Esophagus (tissue), 2 donors: ENCODE measurements around the gene TMTC2. TPM values are rescaled to one million over a fixed set of nuclear protein-coding genes. Genes with fewer than 3 reads are reported as not detected.

Source experiments
- H3K27ac ChIP-seq, 2 donors: one replicate each; pipeline ENCODE4 v1.5.1; 2013; ENCODE audit warnings: low read depth in 2 of 2, mild to moderate bottlenecking in 2 of 2, inconsistent platforms in 1 of 2, low read length in 1 of 2, moderate library complexity in 1 of 2
- H3K27me3 ChIP-seq, 2 donors: one replicate each; pipeline ENCODE4 v1.6.1; 2013; ENCODE audit warnings: low read length in 2 of 2, control low read depth in 1 of 2, mild to moderate bottlenecking in 1 of 2; ENCODE audit not compliant: insufficient read depth in 2 of 2, control insufficient read depth in 1 of 2
- H3K36me3 ChIP-seq, 2 donors: one replicate each; pipeline ENCODE4 v1.6.1; 2013; ENCODE audit warnings: low read length in 1 of 2; ENCODE audit not compliant: control insufficient read depth in 2 of 2, insufficient read depth in 2 of 2
- H3K4me1 ChIP-seq, 2 donors: one replicate each; pipeline ENCODE4 v1.6.1; 2013; ENCODE audit warnings: low read length in 1 of 2; ENCODE audit not compliant: control insufficient read depth in 2 of 2, insufficient read depth in 2 of 2
- H3K4me3 ChIP-seq, 2 donors: one replicate each; pipeline ENCODE4 v1.5.1; 2013; ENCODE audit warnings: low read length in 2 of 2, mild to moderate bottlenecking in 2 of 2, low read depth in 1 of 2, moderate library complexity in 1 of 2
- H3K9me3 ChIP-seq, 2 donors: one replicate each; pipeline ENCODE4 v1.6.1; 2013; ENCODE audit warnings: mild to moderate bottlenecking in 2 of 2, low read depth in 1 of 2, low read length in 1 of 2, moderate library complexity in 1 of 2; ENCODE audit not compliant: control insufficient read depth in 2 of 2, insufficient read depth in 1 of 2
- WGBS, 2 donors: extraction: QIAGEN DNeasy Blood & Tissue Kit; methylation state at CpG; one replicate each; pipeline ENCODE4 v1.1.7; 2013; 5-methylcytosine and 5-hydroxymethylcytosine counted together
- polyA plus RNA-seq, 2 donors: library from polyadenylated mRNA; stranded (reverse); fragments of 200-250 nt; gene quantifications; one replicate each; pipeline ENCODE4 v1.2.3, GENCODE V29; 2013
- donor health status: healthy with polysubstance abuse.
- donor health status: Bipolar disorder and iron deficiency.

Gene TMTC2
- polyA plus RNA-seq, 2 donors: 7.4 to 10.5 TPM

- H3K27me3 ChIP-seq: no peaks in the 10 kb centered on the region
- H3K36me3 ChIP-seq: no peaks in the 10 kb centered on the region
- no peaks in the 10 kb centered on the region for H3K9me3 ChIP-seq
- peaks cover 0 to 3% of the 10 kb centered on the region in 2 donors for H3K4me1 ChIP-seq
- H3K4me3 ChIP-seq: no peak overlapping the region
- H3K27ac ChIP-seq: no peak overlapping the region
- 83 to 86% methylated on average over 1 of the region's 1 CpG for WGBS, 2 donors
Measured at GRCh38 chr12:82959821-82960220, 273.1 kb downstream of the TMTC2 start.

DNA sequence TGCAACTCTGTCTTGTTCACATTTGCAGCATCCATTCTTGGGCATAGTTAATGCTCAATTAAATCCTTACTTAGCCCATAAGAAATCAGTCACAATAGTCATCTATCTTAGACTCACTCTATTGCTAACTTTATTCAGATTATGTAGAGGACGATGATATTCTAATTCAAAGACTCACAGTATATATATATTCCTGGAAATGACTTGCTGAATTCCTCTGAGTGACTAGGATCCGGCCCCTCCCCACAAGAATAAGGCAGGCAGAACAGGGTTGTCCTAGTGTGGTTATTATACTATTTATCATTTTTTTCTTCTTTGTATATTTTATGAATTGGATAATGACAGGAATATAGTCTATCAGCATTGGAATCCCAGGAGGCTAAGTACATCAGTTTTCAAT is 275.1 kb downstream of the TMTC2 start:
- 91 to 96% methylated on average over 2 of the region's 2 CpGs for WGBS, 2 donors
- Histone ChIP-seq H3K27me3 (no peaks in the 10 kb centered on the region), H3K27ac (no peak overlapping the region), H3K4me3 (no peak overlapping the region), H3K4me1 (peaks cover 0 to 3% of the 10 kb centered on the region in 2 donors), H3K9me3 (no peaks in the 10 kb centered on the region), H3K36me3 (no peaks in the 10 kb centered on the region)

DNA sequence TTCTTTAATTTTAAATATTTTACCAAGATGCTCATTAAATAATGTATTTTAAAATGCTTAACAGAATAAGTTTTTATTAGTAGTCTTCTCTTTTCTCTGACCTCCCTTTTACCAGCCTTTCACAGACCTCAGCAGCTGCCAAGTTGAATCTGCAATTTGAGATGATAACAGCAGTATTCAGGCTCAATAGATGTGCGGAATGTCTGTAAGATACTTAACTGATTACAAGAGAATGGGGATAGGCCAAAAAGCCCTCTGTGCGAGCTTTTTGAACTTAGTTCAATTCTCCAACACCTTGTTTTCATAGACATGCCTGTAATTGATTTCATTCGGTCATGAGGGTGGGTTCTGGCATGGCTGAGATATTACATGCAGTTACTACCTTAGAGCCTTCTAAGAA is 277.2 kb downstream of the TMTC2 start:
- Histone ChIP-seq H3K4me1 (no peaks in the 10 kb centered on the region), H3K4me3 (no peak overlapping the region), H3K27ac (no peak overlapping the region), H3K27me3 (no peaks in the 10 kb centered on the region), H3K9me3 (no peaks in the 10 kb centered on the region), H3K36me3 (no peaks in the 10 kb centered on the region)
- 59 to 69% methylated on average over 3 of the region's 3 CpGs for WGBS, 2 donors

GRCh38 chr12:82964446-82964845 is 277.7 kb downstream of the TMTC2 start:
- 61 to 68% methylated on average over 3 of the region's 3 CpGs for WGBS, 2 donors
- Histone ChIP-seq H3K27ac (no peak overlapping the region), H3K36me3 (no peaks in the 10 kb centered on the region), H3K9me3 (no peaks in the 10 kb centered on the region), H3K4me1 (no peaks in the 10 kb centered on the region), H3K27me3 (no peaks in the 10 kb centered on the region), H3K4me3 (no peak overlapping the region)

GRCh38 chr12:82966001-82966559 is 279.4 kb downstream of the TMTC2 start:
- Histone ChIP-seq H3K36me3 (no peaks in the 10 kb centered on the region), H3K27me3 (no peaks in the 10 kb centered on the region), H3K9me3 (no peaks in the 10 kb centered on the region), H3K4me3 (no peak overlapping the region), H3K4me1 (no peaks in the 10 kb centered on the region), H3K27ac (no peak overlapping the region)
- 83 to 86% methylated on average over 2 of the region's 2 CpGs for WGBS, 2 donors

DNA sequence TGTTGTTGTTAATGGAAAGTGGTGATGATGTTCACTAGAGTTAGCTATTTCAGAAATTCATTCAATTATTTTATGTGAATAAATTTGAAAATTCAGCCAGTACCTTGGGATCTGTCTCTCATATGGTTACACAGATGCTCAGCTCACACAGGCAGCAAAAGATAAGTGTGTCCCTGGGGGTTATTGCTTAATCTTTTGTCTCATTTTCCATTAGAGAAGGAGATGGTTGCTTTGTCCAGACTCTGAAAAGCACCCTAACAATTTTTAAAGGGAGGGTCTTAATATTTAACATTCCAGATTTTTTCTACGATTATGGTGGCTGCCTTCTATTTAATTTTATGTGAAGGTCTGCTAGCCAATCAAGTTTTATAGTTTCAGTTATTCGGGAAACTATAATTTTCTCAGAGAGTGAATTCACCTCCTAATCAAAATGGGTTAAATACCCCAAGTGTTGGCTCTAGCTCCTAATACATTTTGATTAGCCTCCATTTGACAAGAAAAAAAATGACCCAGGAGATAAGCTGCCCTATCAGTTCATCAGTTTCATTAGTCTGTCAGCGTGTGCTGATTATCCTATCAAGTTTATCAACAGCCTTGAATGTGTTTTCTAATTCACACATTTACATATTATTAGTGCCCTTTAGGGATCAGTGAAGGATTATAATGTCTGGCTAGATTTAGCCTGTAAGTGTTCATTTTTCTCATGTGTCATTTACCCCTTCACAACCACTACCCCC is 282.1 kb downstream of the TMTC2 start:
- H3K27me3 ChIP-seq: no peaks in the 10 kb centered on the region
- WGBS, 2 donors: 92 to 94% methylated on average over 3 of the region's 3 CpGs
- H3K27ac ChIP-seq: no peak overlapping the region
- H3K4me1 ChIP-seq: no peaks in the 10 kb centered on the region
- H3K4me3 ChIP-seq: no peak overlapping the region
- no peaks in the 10 kb centered on the region for H3K9me3 ChIP-seq
- no peaks in the 10 kb centered on the region for H3K36me3 ChIP-seq

- WGBS, 2 donors: 97% methylated on average over 3 of the region's 3 CpGs
- Histone ChIP-seq H3K27ac (no peak overlapping the region), H3K4me3 (no peak overlapping the region), H3K36me3 (no peaks in the 10 kb centered on the region), H3K27me3 (no peaks in the 10 kb centered on the region), H3K9me3 (no peaks in the 10 kb centered on the region), H3K4me1 (no peaks in the 10 kb centered on the region)
Measured at GRCh38 chr12:82970614-82971013, 283.9 kb downstream of the TMTC2 start.

GRCh38 chr12:82971584-82971983 is 284.9 kb downstream of the TMTC2 start:
- H3K27me3 ChIP-seq: no peaks in the 10 kb centered on the region
- no peak overlapping the region for H3K27ac ChIP-seq
- H3K4me1 ChIP-seq: no peaks in the 10 kb centered on the region
- H3K4me3 ChIP-seq: no peak overlapping the region
- H3K36me3 ChIP-seq: no peaks in the 10 kb centered on the region
- 78 to 81% methylated on average over 4 of the region's 4 CpGs for WGBS, 2 donors
- no peaks in the 10 kb centered on the region for H3K9me3 ChIP-seq

DNA sequence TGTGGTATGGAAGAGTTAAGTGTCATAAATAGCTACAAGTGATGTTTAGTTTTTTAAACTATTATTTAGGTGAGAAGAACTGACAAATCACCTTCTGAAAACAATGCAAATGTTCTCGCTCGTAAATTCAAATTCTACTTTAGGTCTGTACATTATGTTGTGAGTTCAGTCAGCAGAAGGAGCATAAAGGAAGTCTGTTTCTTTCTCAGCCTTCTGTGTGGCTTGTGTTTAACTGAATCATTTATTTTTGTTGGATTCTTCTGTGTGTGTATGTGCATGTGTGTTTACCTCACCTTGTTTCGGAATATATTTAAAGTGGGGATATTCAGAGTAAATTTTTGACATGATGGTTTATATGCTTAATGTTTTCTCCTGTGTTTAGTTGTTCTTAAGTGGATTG is 285.9 kb downstream of the TMTC2 start:
- Histone ChIP-seq H3K36me3 (no peaks in the 10 kb centered on the region), H3K4me3 (no peak overlapping the region), H3K27ac (no peak overlapping the region), H3K27me3 (no peaks in the 10 kb centered on the region), H3K4me1 (no peaks in the 10 kb centered on the region), H3K9me3 (no peaks in the 10 kb centered on the region)
- WGBS, 2 donors: 91 to 92% methylated on average over 3 of the region's 3 CpGs

DNA sequence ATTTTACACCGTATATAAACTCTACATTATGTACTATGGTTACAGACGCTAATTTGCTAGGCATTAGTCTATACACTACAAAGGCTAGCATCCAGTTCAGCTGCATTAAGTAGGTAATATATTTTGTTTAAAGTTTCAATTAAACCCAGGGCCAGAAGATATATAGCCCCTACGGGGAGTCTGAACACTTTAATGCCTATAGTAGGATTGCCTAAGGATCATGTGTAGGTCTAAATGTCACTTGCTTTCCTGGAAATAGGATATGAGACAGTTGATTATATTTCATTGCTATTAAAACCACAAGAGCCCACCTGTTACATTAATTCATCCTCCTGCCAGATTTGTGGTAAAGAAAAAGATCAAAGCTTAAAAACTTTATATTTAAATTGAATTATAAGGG is 286.9 kb downstream of the TMTC2 start:
- Histone ChIP-seq H3K27me3 (no peaks in the 10 kb centered on the region), H3K27ac (no peak overlapping the region), H3K36me3 (no peaks in the 10 kb centered on the region), H3K4me3 (no peak overlapping the region), H3K9me3 (no peaks in the 10 kb centered on the region), H3K4me1 (no peaks in the 10 kb centered on the region)
- 91 to 95% methylated on average over 3 of the region's 3 CpGs for WGBS, 2 donors
